ENCODE measurements around the gene PXMP4. TPM values are rescaled to one million over a fixed set of nuclear protein-coding genes. Genes with fewer than 3 reads are reported as not detected.

PXMP4 gene
- polyA plus RNA-seq, 1 donor from 2014 or later = 3.1 TPM

DNA sequence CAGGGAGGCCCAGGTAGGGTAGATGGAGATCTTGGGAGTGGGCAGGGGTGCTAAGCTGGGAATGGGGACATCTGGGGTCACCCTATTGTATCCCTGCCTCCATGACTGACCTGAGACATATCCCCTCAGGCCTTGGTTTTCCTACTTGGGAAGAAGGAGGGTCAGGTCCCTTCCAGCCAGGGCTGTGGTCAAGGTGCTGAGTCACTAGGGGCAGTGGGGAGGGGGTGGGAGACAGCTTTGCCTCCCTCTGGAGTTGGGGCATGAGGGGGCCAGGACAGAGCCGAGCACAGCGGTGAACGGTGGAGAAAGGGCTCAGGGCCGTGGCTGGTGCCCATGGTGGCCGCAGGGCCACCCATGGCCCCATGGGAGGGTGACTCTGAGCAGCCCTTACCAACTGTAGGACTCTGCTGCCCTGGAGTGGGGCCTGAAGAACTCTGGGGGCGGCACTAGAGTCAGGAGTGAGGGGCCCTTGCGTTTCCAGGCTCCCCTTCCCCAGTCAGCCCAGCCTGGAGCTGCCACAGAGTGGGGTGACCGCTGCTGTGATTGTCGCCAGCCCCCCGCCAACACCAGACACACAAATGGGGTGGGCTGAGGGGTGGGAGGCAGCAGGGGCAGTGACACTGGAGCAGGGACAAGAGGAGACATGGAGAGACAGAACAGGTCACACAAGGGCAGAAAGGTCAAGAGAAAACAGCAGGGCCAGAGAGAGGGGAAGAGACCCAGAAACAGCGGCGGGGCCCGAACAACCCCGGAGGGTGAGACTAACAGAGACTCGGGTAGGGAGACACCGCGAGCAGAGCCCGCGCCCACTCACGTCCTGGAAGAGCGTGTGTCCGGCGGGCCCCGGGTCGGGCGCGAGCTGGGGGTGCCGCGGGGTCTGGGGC is 46.5 kb downstream of the PXMP4 start:
- Histone ChIP-seq H3K9ac (ENCODE audit: low read length) (peak overlapping the region; percentile 61), H4K20me1 (ENCODE audit: insufficient read depth) (no peaks in the 10 kb centered on the region), H3K27ac (ENCODE audit: low read length) (no peak overlapping the region), H3F3A (ENCODE audit: insufficient read depth, low read length, poor library complexity, severe bottlenecking) (peaks cover 4% of the 10 kb centered on the region), H3K4me3 (ENCODE audit: low read length) (peak overlapping the region; percentile 66), H3K9me3 (ENCODE audit: low read length) (no peaks in the 10 kb centered on the region), H3K79me2 (replicated peaks; ENCODE audit: insufficient read depth, low read length) (no peaks in the 10 kb centered on the region), H3K27me3 (ENCODE audit: insufficient read depth, low read depth, low read length) (no peaks in the 10 kb centered on the region), H3K9me2 (ENCODE audit: insufficient read depth, low read length) (no peaks in the 10 kb centered on the region), H3K36me3 (ENCODE audit: insufficient read depth, low read length) (no peaks in the 10 kb centered on the region), H2AFZ (ENCODE audit: low read depth, low read length) (no peak overlapping the region), H3K4me2 (ENCODE audit: low read length) (no peak overlapping the region)
- TF ChIP-seq SMC3 (conservative IDR thresholded peaks at IDR 0.05; ENCODE audit: poor library complexity) (no peak), MXI1 (conservative IDR thresholded peaks at IDR 0.05; ENCODE audit: poor library complexity, severe bottlenecking) (no peak), POLR2AphosphoS5 (IDR thresholded peaks at IDR 0.05) (no peak), RAD21 (conservative IDR thresholded peaks at IDR 0.05) (no peak), EZH2 (IDR thresholded peaks at IDR 0.05; ENCODE audit: borderline replicate concordance, insufficient read depth, low read length, poor library complexity, severe bottlenecking) (no peak), TAF1 (IDR thresholded peaks at IDR 0.05; ENCODE audit: low read depth) (no peak)
- TF ChIP-seq, protein P1, sequence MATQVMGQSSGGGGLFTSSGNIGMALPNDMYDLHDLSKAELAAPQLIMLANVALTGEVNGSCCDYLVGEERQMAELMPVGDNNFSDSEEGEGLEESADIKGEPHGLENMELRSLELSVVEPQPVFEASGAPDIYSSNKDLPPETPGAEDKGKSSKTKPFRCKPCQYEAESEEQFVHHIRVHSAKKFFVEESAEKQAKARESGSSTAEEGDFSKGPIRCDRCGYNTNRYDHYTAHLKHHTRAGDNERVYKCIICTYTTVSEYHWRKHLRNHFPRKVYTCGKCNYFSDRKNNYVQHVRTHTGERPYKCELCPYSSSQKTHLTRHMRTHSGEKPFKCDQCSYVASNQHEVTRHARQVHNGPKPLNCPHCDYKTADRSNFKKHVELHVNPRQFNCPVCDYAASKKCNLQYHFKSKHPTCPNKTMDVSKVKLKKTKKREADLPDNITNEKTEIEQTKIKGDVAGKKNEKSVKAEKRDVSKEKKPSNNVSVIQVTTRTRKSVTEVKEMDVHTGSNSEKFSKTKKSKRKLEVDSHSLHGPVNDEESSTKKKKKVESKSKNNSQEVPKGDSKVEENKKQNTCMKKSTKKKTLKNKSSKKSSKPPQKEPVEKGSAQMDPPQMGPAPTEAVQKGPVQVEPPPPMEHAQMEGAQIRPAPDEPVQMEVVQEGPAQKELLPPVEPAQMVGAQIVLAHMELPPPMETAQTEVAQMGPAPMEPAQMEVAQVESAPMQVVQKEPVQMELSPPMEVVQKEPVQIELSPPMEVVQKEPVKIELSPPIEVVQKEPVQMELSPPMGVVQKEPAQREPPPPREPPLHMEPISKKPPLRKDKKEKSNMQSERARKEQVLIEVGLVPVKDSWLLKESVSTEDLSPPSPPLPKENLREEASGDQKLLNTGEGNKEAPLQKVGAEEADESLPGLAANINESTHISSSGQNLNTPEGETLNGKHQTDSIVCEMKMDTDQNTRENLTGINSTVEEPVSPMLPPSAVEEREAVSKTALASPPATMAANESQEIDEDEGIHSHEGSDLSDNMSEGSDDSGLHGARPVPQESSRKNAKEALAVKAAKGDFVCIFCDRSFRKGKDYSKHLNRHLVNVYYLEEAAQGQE (IDR thresholded peaks at IDR 0.05; ENCODE audit: borderline replicate concordance) = no peak
- TF ChIP-seq, protein P2, sequence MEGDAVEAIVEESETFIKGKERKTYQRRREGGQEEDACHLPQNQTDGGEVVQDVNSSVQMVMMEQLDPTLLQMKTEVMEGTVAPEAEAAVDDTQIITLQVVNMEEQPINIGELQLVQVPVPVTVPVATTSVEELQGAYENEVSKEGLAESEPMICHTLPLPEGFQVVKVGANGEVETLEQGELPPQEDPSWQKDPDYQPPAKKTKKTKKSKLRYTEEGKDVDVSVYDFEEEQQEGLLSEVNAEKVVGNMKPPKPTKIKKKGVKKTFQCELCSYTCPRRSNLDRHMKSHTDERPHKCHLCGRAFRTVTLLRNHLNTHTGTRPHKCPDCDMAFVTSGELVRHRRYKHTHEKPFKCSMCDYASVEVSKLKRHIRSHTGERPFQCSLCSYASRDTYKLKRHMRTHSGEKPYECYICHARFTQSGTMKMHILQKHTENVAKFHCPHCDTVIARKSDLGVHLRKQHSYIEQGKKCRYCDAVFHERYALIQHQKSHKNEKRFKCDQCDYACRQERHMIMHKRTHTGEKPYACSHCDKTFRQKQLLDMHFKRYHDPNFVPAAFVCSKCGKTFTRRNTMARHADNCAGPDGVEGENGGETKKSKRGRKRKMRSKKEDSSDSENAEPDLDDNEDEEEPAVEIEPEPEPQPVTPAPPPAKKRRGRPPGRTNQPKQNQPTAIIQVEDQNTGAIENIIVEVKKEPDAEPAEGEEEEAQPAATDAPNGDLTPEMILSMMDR (IDR thresholded peaks at IDR 0.05; ENCODE audit: poor library complexity, severe bottlenecking) = no peak

DNA sequence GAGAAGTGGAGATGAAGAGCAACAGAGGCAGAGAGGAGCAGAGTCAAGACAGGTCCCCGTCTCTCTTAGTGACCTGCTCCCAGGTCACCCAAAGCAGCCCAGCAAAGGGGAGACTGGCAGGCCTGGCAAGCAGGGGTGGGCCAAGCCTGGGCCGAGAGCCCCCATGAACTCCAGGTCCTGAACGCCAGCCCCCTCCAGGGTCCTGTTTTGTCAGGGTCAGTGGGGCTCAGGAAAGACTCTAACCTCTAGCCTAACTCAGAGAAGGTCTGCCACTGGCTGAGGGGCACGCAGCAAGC is 47.0 kb downstream of the PXMP4 start:
- H3F3A ChIP-seq (ENCODE audit: insufficient read depth, low read length, poor library complexity, severe bottlenecking) = peaks cover 4% of the 10 kb centered on the region
- H3K9ac ChIP-seq (ENCODE audit: low read length) = no peak overlapping the region
- no peaks in the 10 kb centered on the region for H3K79me2 ChIP-seq (replicated peaks; ENCODE audit: insufficient read depth, low read length)
- H3K27ac ChIP-seq (ENCODE audit: low read length) = no peak overlapping the region
- H3K9me3 ChIP-seq (ENCODE audit: low read length) = no peaks in the 10 kb centered on the region
- no peak overlapping the region for H2AFZ ChIP-seq (ENCODE audit: low read depth, low read length)
- peak overlapping the region; percentile 66 for H3K4me3 ChIP-seq (ENCODE audit: low read length)
- H3K4me2 ChIP-seq (ENCODE audit: low read length) = no peak overlapping the region
- TF ChIP-seq TAF1 (IDR thresholded peaks at IDR 0.05; ENCODE audit: low read depth) (no peak), POLR2AphosphoS5 (IDR thresholded peaks at IDR 0.05) (no peak), EZH2 (IDR thresholded peaks at IDR 0.05; ENCODE audit: borderline replicate concordance, insufficient read depth, low read length, poor library complexity, severe bottlenecking) (no peak)
- TF ChIP-seq, protein P1 (IDR thresholded peaks at IDR 0.05; ENCODE audit: borderline replicate concordance) = no peak
- H3K36me3 ChIP-seq (ENCODE audit: insufficient read depth, low read length) = no peaks in the 10 kb centered on the region
- H4K20me1 ChIP-seq (ENCODE audit: insufficient read depth) = no peaks in the 10 kb centered on the region
- no peaks in the 10 kb centered on the region for H3K27me3 ChIP-seq (ENCODE audit: insufficient read depth, low read depth, low read length)
- H3K9me2 ChIP-seq (ENCODE audit: insufficient read depth, low read length) = no peaks in the 10 kb centered on the region

All from neural cell (in vitro differentiated cells).